Measurements from ENCODE around the gene SPEG. TPM values are rescaled to one million over a fixed set of nuclear protein-coding genes. Genes with fewer than 3 reads are reported as not detected.

The SPEG gene
- total and polyA plus RNA-seq, 2 of the 13 experiments (the other 11 are each of a cell fraction or from before 2014, with no cell fraction given): 0.18 to 0.24 TPM

DNA sequence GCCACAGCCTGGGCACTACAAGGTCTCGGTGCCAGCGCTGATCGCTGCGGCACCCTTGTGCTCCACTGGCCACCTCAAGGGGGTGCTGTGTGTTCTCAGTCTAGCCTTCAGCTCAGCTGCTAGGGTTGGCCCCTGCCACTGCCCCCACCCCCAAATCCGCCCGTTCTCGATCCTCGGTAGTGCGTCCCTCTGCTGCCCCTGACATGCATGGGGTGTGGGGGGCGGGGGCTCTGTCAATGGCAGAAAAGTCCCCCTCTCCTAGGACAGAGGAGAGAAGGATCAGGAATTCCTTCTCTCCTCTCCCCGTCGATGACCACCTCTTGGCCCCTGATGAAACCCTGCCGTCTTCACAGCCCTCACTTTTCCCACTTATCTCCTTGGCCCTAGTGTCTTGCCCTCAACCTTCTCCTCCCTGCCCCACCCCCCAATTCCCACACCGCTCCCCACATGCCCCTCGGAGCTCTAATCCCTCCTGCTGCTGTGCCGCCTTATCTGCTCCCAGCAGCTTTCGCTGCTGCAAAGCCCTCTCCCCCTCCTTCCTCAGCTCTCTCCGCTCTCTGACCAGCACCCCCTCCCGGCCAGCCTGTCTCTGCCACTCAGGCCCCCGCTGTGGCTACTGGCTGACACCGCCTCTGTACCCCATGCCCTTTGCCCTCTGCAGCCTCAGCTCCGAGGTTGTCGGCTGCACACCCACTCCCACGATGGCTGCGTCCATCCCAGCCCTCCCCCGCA, 75.3 kb downstream of the SPEG start (continued):
- TF ChIP-seq, protein P1, sequence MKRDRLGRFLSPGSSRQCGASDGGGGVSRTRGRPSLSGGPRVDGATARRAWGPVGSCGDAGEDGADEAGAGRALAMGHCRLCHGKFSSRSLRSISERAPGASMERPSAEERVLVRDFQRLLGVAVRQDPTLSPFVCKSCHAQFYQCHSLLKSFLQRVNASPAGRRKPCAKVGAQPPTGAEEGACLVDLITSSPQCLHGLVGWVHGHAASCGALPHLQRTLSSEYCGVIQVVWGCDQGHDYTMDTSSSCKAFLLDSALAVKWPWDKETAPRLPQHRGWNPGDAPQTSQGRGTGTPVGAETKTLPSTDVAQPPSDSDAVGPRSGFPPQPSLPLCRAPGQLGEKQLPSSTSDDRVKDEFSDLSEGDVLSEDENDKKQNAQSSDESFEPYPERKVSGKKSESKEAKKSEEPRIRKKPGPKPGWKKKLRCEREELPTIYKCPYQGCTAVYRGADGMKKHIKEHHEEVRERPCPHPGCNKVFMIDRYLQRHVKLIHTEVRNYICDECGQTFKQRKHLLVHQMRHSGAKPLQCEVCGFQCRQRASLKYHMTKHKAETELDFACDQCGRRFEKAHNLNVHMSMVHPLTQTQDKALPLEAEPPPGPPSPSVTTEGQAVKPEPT (CRISPR knock-in tag; IDR thresholded peaks at IDR 0.05; ENCODE audit: low read depth): no peak
- TF ChIP-seq KDM3A (CRISPR knock-in tag; IDR thresholded peaks at IDR 0.05; ENCODE audit: low read depth) (no peak), MZF1 (CRISPR knock-in tag; IDR thresholded peaks at IDR 0.05; ENCODE audit: borderline replicate concordance) (0 out of 2 replicates have a peak, but pooled peaks have one; percentile 49), ZNF460 (CRISPR knock-in tag; IDR thresholded peaks at IDR 0.05; ENCODE audit: borderline replicate concordance) (no peak), CBX2 (IDR thresholded peaks at IDR 0.05; ENCODE audit: low read depth, low read length) (no peak), CBX2 (CRISPR knock-in tag; IDR thresholded peaks at IDR 0.05; ENCODE audit: low read depth) (no peak), MTA3 (CRISPR knock-in tag; IDR thresholded peaks at IDR 0.05) (no peak), DMAP1 (CRISPR knock-in tag; IDR thresholded peaks at IDR 0.05) (no peak), SYNCRIP (IDR thresholded peaks at IDR 0.05; ENCODE audit: insufficient read depth, low read depth, low read length) (no peak), ZFP1 (CRISPR knock-in tag; IDR thresholded peaks at IDR 0.05) (no peak), ZSCAN12 (CRISPR knock-in tag; IDR thresholded peaks at IDR 0.05) (no peak), KMT2B (CRISPR knock-in tag; IDR thresholded peaks at IDR 0.05) (no peak), ZNF616 (CRISPR knock-in tag; IDR thresholded peaks at IDR 0.05; ENCODE audit: low read depth) (peak; percentile 63; the same call in 1 of the 2 replicates), HOXA3 (CRISPR knock-in tag; IDR thresholded peaks at IDR 0.05) (no peak), SUZ12 (IDR thresholded peaks at IDR 0.05; ENCODE audit: low read depth, low read length) (no peak), JDP2 (CRISPR knock-in tag; IDR thresholded peaks at IDR 0.05; ENCODE audit: borderline replicate concordance) (no peak), IRF2 (CRISPR knock-in tag; IDR thresholded peaks at IDR 0.05) (no peak), CREB1 (IDR thresholded peaks at IDR 0.05) (no peak), CREB1 (CRISPR knock-in tag; IDR thresholded peaks at IDR 0.05) (no peak), RFXAP (CRISPR knock-in tag; IDR thresholded peaks at IDR 0.05; ENCODE audit: borderline replicate concordance) (no peak), ZNF879 (CRISPR knock-in tag; IDR thresholded peaks at IDR 0.05) (no peak), ZSCAN29 (CRISPR knock-in tag; conservative IDR thresholded peaks at IDR 0.05) (0 out of 2 replicates have a peak, but pooled peaks have one; percentile 58), IKZF1 (IDR thresholded peaks at IDR 0.05) (no peak), MIER3 (CRISPR knock-in tag; IDR thresholded peaks at IDR 0.05; ENCODE audit: borderline replicate concordance) (0 out of 2 replicates have a peak, but pooled peaks have one; percentile 15), POLR2AphosphoS5 (IDR thresholded peaks at IDR 0.05; ENCODE audit: low read depth, low read length) (no peak), ZNF205 (CRISPR knock-in tag; IDR thresholded peaks at IDR 0.05) (no peak), BORCS8-MEF2B (CRISPR knock-in tag; IDR thresholded peaks at IDR 0.05) (0 out of 2 replicates have a peak, but pooled peaks have one; percentile 32), ESRRA (CRISPR knock-in tag; IDR thresholded peaks at IDR 0.05; ENCODE audit: low read depth) (no peak), SRY (CRISPR knock-in tag; IDR thresholded peaks at IDR 0.05) (no peak; the same call in 1 of the 2 replicates)
- TF ChIP-seq, protein P2, sequence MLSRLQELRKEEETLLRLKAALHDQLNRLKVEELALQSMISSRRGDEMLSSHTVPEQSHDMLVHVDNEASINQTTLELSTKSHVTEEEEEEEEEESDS (CRISPR knock-in tag; IDR thresholded peaks at IDR 0.05; ENCODE audit: borderline replicate concordance): no peak
- TF ChIP-seq, protein P3, sequence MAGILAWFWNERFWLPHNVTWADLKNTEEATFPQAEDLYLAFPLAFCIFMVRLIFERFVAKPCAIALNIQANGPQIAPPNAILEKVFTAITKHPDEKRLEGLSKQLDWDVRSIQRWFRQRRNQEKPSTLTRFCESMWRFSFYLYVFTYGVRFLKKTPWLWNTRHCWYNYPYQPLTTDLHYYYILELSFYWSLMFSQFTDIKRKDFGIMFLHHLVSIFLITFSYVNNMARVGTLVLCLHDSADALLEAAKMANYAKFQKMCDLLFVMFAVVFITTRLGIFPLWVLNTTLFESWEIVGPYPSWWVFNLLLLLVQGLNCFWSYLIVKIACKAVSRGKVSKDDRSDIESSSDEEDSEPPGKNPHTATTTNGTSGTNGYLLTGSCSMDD (CRISPR knock-in tag; IDR thresholded peaks at IDR 0.05): no peak
- TF ChIP-seq, protein P4, sequence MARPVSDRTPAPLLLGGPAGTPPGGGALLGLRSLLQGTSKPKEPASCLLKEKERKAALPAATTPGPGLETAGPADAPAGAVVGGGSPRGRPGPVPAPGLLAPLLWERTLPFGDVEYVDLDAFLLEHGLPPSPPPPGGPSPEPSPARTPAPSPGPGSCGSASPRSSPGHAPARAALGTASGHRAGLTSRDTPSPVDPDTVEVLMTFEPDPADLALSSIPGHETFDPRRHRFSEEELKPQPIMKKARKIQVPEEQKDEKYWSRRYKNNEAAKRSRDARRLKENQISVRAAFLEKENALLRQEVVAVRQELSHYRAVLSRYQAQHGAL (CRISPR knock-in tag; IDR thresholded peaks at IDR 0.05; ENCODE audit: not compliant biosample characterization): no peak
